Smooth muscle cell (in vitro differentiated cells): ENCODE data around the gene FILIP1L. TPM values are rescaled to one million over a fixed set of nuclear protein-coding genes. Genes with fewer than 3 reads are reported as not detected.

ENCODE experiments used
- DNase-seq: peaks from one replicate; lab custom pipeline; 2025; ENCODE audit not compliant: unreplicated experiment; lab: John Stamatoyannopoulos, UW
- H2AFZ ChIP-seq: fragments of 200-600 bp; sonication (generic); 2 replicates; pipeline ENCODE4 v1.6.0; 2016; ENCODE audit warnings: antibody characterized with exemption, low read depth, mild to moderate bottlenecking
- H3F3A ChIP-seq: fragments of 200-600 bp; sonication (generic); 2 replicates; pipeline ENCODE4 v1.6.0; 2017; ENCODE audit warnings: antibody characterized with exemption, low read depth
- H3K27ac ChIP-seq: fragments of 200-600 bp; sonication (generic); 2 replicates; pipeline ENCODE4 v1.5.1; 2016; ENCODE audit warnings: low read depth, mild to moderate bottlenecking
- H3K27me3 ChIP-seq: fragments of 200-600 bp; sonication (generic); 2 replicates; pipeline ENCODE4 v1.6.1; 2016; ENCODE audit warnings: low read depth, mild to moderate bottlenecking
- H3K36me3 ChIP-seq: fragments of 200-600 bp; sonication (generic); 2 replicates; pipeline ENCODE4 v1.5.1; 2016; ENCODE audit warnings: low read depth
- H3K4me1 ChIP-seq: fragments of 200-600 bp; sonication (generic); 2 replicates; pipeline ENCODE4 v1.5.1; 2016; ENCODE audit warnings: low read depth
- H3K4me2 ChIP-seq: fragments of 200-600 bp; sonication (generic); 2 replicates; pipeline ENCODE4 v1.6.0; 2016; ENCODE audit warnings: mild to moderate bottlenecking
- H3K4me3 ChIP-seq: fragments of 200-600 bp; sonication (generic); 2 replicates; pipeline ENCODE4 v1.5.1; 2016; ENCODE audit warnings: mild to moderate bottlenecking
- H3K79me2 ChIP-seq: fragments of 200-600 bp; sonication (generic); 2 replicates; pipeline ENCODE4 v1.6.0; 2016; ENCODE audit warnings: low read depth, mild to moderate bottlenecking
- H3K9ac ChIP-seq: fragments of 200-600 bp; sonication (generic); 2 replicates; pipeline ENCODE4 v1.6.0; 2016; ENCODE audit warnings: low read depth
- H3K9me3 ChIP-seq: fragments of 200-600 bp; sonication (generic); replicated peaks from 2 replicates; pipeline ENCODE4 v1.5.1; 2016; ENCODE audit warnings: low read depth
- H4K20me1 ChIP-seq: fragments of 200-600 bp; sonication (generic); 2 replicates; pipeline ENCODE4 v1.6.0; 2016; ENCODE audit warnings: low read depth
- CTCF ChIP-seq: fragments of 200-600 bp; sonication (generic); IDR thresholded peaks from 2 replicates; pipeline ENCODE4 v1.5.1; 2017; ENCODE audit warnings: borderline replicate concordance, mild to moderate bottlenecking, antibody characterized with exemption; ENCODE audit not compliant: insufficient read depth, poor library complexity, severe bottlenecking
- WGBS: methylation state at CpG from one replicate; pipeline ENCODE4 v1.1.7; 2016; ENCODE audit warnings: low lambda C conversion rate; 5-methylcytosine and 5-hydroxymethylcytosine counted together
- polyA plus RNA-seq: library from polyadenylated mRNA; unstranded; fragments of >200 nt; fragmentation: Nextera tagmentation; extraction: Ambion mirVana; gene quantifications from 2 replicates; pipeline ENCODE4 v1.2.1, GENCODE V29; 2016
- total RNA-seq: library from RNA; depleted of rRNA; stranded (reverse); fragments of >200 nt; gene quantifications from 2 replicates; pipeline ENCODE4 v1.2.3, GENCODE V29; 2014

The FILIP1L gene
- total and polyA plus RNA-seq, 2 experiments from 2014 or later: 56.2 to 104 TPM

GRCh38 chr3:100029052-100029451 is 85.2 kb downstream of the FILIP1L start:
- no peak for DNase-seq
- TF ChIP-seq CTCF: no peak
- no peak overlapping the region for H3K4me3 ChIP-seq
- H3K4me2 ChIP-seq: peak overlapping the region; percentile 27
- no peaks in the 10 kb centered on the region for H4K20me1 ChIP-seq
- no peak overlapping the region for H3K9ac ChIP-seq
- no peaks in the 10 kb centered on the region for H3K9me3 ChIP-seq
- peak overlapping the region; percentile 73 for H3K27ac ChIP-seq
- 91% methylated on average over 1 of the region's 1 CpG for WGBS
- H2AFZ ChIP-seq: no peak overlapping the region
- H3F3A ChIP-seq: peaks cover 20% of the 10 kb centered on the region
- H3K36me3 ChIP-seq: no peaks in the 10 kb centered on the region
- peaks cover 25% of the 10 kb centered on the region for H3K4me1 ChIP-seq
- H3K79me2 ChIP-seq: no peaks in the 10 kb centered on the region
- no peaks in the 10 kb centered on the region for H3K27me3 ChIP-seq

- DNase-seq: no peak
- peaks cover 14% of the 10 kb centered on the region for H3K4me1 ChIP-seq
- 81% methylated on average over 1 of the region's 1 CpG for WGBS
Measured at GRCh38 chr3:100027321-100027720, 87.0 kb downstream of the FILIP1L start.

GRCh38 chr3:100024520-100025303 is 89.6 kb downstream of the FILIP1L start:
- Histone ChIP-seq H2AFZ (peak overlapping the region; percentile 17), H3K27ac (peak overlapping the region; percentile 87), H3K4me2 (no peak overlapping the region), H3K9ac (no peak overlapping the region), H3K27me3 (no peaks in the 10 kb centered on the region), H3F3A (no peaks in the 10 kb centered on the region), H4K20me1 (no peaks in the 10 kb centered on the region), H3K79me2 (no peaks in the 10 kb centered on the region), H3K36me3 (no peaks in the 10 kb centered on the region), H3K9me3 (no peaks in the 10 kb centered on the region), H3K4me1 (peaks cover 5% of the 10 kb centered on the region), H3K4me3 (no peak overlapping the region)
- DNase-seq: no peak
- no peak for TF ChIP-seq CTCF
- 70% methylated on average over 7 of the region's 7 CpGs for WGBS

More at GRCh38 chr3:100027321-100027720, 87.0 kb downstream of the FILIP1L start:
- no peaks in the 10 kb centered on the region for H3K9me3 ChIP-seq
- H3K36me3 ChIP-seq: no peaks in the 10 kb centered on the region
- H3K4me2 ChIP-seq: no peak overlapping the region
- peaks cover 9% of the 10 kb centered on the region for H3F3A ChIP-seq
- no peak overlapping the region for H3K4me3 ChIP-seq
- TF ChIP-seq CTCF: no peak
- no peaks in the 10 kb centered on the region for H3K79me2 ChIP-seq
- H2AFZ ChIP-seq: no peak overlapping the region
- no peaks in the 10 kb centered on the region for H4K20me1 ChIP-seq
- H3K9ac ChIP-seq: no peak overlapping the region
- H3K27ac ChIP-seq: no peak overlapping the region
- H3K27me3 ChIP-seq: no peaks in the 10 kb centered on the region

GRCh38 chr3:100023595-100023994 is 90.7 kb downstream of the FILIP1L start:
- WGBS: 74% methylated on average over 1 of the region's 1 CpG
- Histone ChIP-seq H3K79me2 (no peaks in the 10 kb centered on the region), H4K20me1 (no peaks in the 10 kb centered on the region), H3K27ac (peak overlapping the region; percentile 87), H3K4me2 (peak overlapping the region; percentile 12), H3K36me3 (no peaks in the 10 kb centered on the region), H3F3A (no peaks in the 10 kb centered on the region), H3K9ac (peak overlapping the region; percentile 52), H3K4me1 (no peaks in the 10 kb centered on the region), H3K9me3 (no peaks in the 10 kb centered on the region), H2AFZ (no peak overlapping the region), H3K27me3 (no peaks in the 10 kb centered on the region), H3K4me3 (no peak overlapping the region)
- DNase-seq: no peak
- TF ChIP-seq CTCF: no peak
